ENCODE measurements around the gene KCNJ13.

Gene KCNJ13

GRCh38 chr2:232776435-232776834, at the start of gene KCNJ13:
TSS of gene KCNJ13 (minus strand) at chr2:232776565. CDS start at chr2:232771362, 5,203 bp downstream.
- no peak for DNase-seq

GRCh38 chr2:232817756-232818155, 41.4 kb upstream of the KCNJ13 start:
- DNase-seq: no peak

GRCh38 chr2:232816657-232817056, 40.3 kb upstream of the KCNJ13 start:
- no peak for DNase-seq

- no peak for DNase-seq
These were observed 39.2 kb upstream of the KCNJ13 start for GRCh38 chr2:232815569-232815968.

- DNase-seq: no peak
These were observed 34.1 kb upstream of the KCNJ13 start for GRCh38 chr2:232810444-232810843.

GRCh38 chr2:232809349-232810124, 33.2 kb upstream of the KCNJ13 start:
- no peak for DNase-seq

- DNase-seq: no peak
These were observed 25.7 kb upstream of the KCNJ13 start for GRCh38 chr2:232802091-232802490.

- no peak for DNase-seq
These were observed 23.8 kb upstream of the KCNJ13 start for GRCh38 chr2:232800166-232800565.

- no peak for DNase-seq
These were observed 21.8 kb upstream of the KCNJ13 start for GRCh38 chr2:232798187-232798586.

GRCh38 chr2:232795920-232796319, 19.6 kb upstream of the KCNJ13 start:
- no peak for DNase-seq

GRCh38 chr2:232794981-232795380, 18.6 kb upstream of the KCNJ13 start:
- no peak for DNase-seq

GRCh38 chr2:232793271-232793670, 16.9 kb upstream of the KCNJ13 start:
- DNase-seq: no peak

GRCh38 chr2:232791518-232791917, 15.2 kb upstream of the KCNJ13 start:
- DNase-seq: no peak

- DNase-seq: no peak
These were observed 12.7 kb upstream of the KCNJ13 start for GRCh38 chr2:232789082-232789481.

- no peak for DNase-seq
These were observed 11.4 kb upstream of the KCNJ13 start for GRCh38 chr2:232787806-232788205.

- no peak for DNase-seq
These were observed 6.9 kb upstream of the KCNJ13 start for GRCh38 chr2:232783278-232783677.

GRCh38 chr2:232781765-232782164, 5.4 kb upstream of the KCNJ13 start:
- DNase-seq: no peak

- DNase-seq: no peak
These were observed 3.6 kb upstream of the KCNJ13 start for GRCh38 chr2:232779934-232780333.

- DNase-seq: no peak
These were observed 3.1 kb upstream of the KCNJ13 start for GRCh38 chr2:232779465-232779864.

- no peak for DNase-seq
These were observed 911 bp upstream of the KCNJ13 start for GRCh38 chr2:232777276-232777675.

- no peak for DNase-seq
These were observed 2.5 kb downstream of the KCNJ13 start for GRCh38 chr2:232773815-232774214.

GRCh38 chr2:232772531-232772930, 3.8 kb downstream of the KCNJ13 start:
- DNase-seq: no peak

GRCh38 chr2:232771870-232772269, 4.5 kb downstream of the KCNJ13 start:
- no peak for DNase-seq

GRCh38 chr2:232770207-232770606, 6.2 kb downstream of the KCNJ13 start:
- no peak for DNase-seq

- DNase-seq: no peak
These were observed 8.5 kb downstream of the KCNJ13 start for GRCh38 chr2:232767866-232768265.

Data from SHP77 treated with DMSO at 0.1 percent for 48 hours (cell line).